NCI-H1105 (cell line): ENCODE data around the gene CELF5.
A peak's percentile ranks its signal among the peaks of the same experiment; 100 is the strongest.
"Not testable (repeated sequence)": the region's sequence is repeated elsewhere in the genome, so short reads cannot be mapped to it uniquely, and the experiment has no call there.

Source experiments
- DNase-seq: peaks from one replicate; lab custom pipeline; 2025; lab: John Stamatoyannopoulos, UW

The CELF5 gene

GRCh38 chr19:3322199-3322978, 97.9 kb downstream of the CELF5 start:
- no peak for DNase-seq

- no peak for DNase-seq
Observed at GRCh38 chr19:3323026-3323425, 98.6 kb downstream of the CELF5 start.

GRCh38 chr19:3323658-3324057, 99.2 kb downstream of the CELF5 start:
- DNase-seq, result no peak

GRCh38 chr19:3324405-3324856, 100.0 kb downstream of the CELF5 start:
- DNase-seq, result no peak

- no peak for DNase-seq
Observed at GRCh38 chr19:3325451-3325850, 101.0 kb downstream of the CELF5 start.

- DNase-seq, result no peak
Observed at GRCh38 chr19:3328743-3329142, 104.3 kb downstream of the CELF5 start.

- DNase-seq, result no peak
Observed at GRCh38 chr19:3330047-3330446, 105.6 kb downstream of the CELF5 start.

GRCh38 chr19:3332232-3332631, 107.8 kb downstream of the CELF5 start:
- DNase-seq, result not testable (repeated sequence)

GRCh38 chr19:3333020-3333583, 108.6 kb downstream of the CELF5 start:
- DNase-seq, result no peak

GRCh38 chr19:3333662-3334061, 109.2 kb downstream of the CELF5 start:
- no peak for DNase-seq

- not testable (repeated sequence) for DNase-seq
Observed at GRCh38 chr19:3334749-3335430, 110.4 kb downstream of the CELF5 start.

- DNase-seq, result no peak
Observed at GRCh38 chr19:3335431-3336350, 111.2 kb downstream of the CELF5 start.

GRCh38 chr19:3336351-3336679, 111.9 kb downstream of the CELF5 start:
- DNase-seq, result no peak

- DNase-seq, result peak; percentile 86
Observed at GRCh38 chr19:3336680-3337523, 112.4 kb downstream of the CELF5 start.

GRCh38 chr19:3338541-3339181, 114.2 kb downstream of the CELF5 start:
- no peak for DNase-seq

- DNase-seq, result no peak
Observed at GRCh38 chr19:3340340-3340739, 115.9 kb downstream of the CELF5 start.

- no peak for DNase-seq
Observed at GRCh38 chr19:3342246-3342645, 117.8 kb downstream of the CELF5 start.

- not testable (repeated sequence) for DNase-seq
Observed at GRCh38 chr19:3342962-3343361, 118.5 kb downstream of the CELF5 start.

GRCh38 chr19:3343619-3344502, 119.4 kb downstream of the CELF5 start:
- no peak for DNase-seq
